Erythroblast (primary cell): ENCODE data around the gene MEOX2.

ENCODE experiments used
- GATA1 ChIP-seq: IDR thresholded peaks from 2 replicates; pipeline ENCODE4 v1.6.1; 2011; ENCODE audit warnings: low read depth, mild to moderate bottlenecking, control low read depth, low read length, moderate library complexity
- POLR2A ChIP-seq: IDR thresholded peaks from 2 replicates; pipeline ENCODE4 v1.6.1; 2011; ENCODE audit warnings: mild to moderate bottlenecking, low read length

GRCh38 chr7:15684111-15684800 lies 2.2 kb downstream of the MEOX2 start:
- TF ChIP-seq POLR2A (no peak), GATA1 (no peak)
